ENCODE results near the gene PREP.

PREP gene

GRCh38 chr6:105397987-105398386, 4.9 kb downstream of the PREP start:
- DNase-seq (ENCODE audit: low read depth in 1 of 2, low spot score in 1 of 2), result no peak

DNA sequence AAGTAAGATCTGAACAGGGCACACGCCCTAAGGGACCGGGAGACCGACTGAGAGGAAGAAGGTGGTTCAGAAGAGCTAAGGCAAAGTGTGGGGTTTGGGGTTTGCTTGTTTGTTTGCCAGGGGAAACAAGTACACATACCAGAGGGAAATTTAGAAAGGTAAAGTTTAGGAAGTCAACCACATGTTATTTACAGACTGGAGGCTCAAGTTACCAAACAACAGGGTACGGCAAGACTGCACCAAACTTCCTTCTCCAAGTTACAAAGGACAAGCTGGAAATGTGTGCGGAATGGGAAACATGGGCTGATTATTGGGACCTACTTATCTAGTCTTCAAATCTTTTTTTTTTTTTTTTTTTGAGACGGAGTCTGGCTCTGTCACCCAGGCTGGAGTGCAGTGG, 11.2 kb downstream of the PREP start:
- DNase-seq (ENCODE audit: low read depth in 1 of 2, low spot score in 1 of 2), result no peak

DNA sequence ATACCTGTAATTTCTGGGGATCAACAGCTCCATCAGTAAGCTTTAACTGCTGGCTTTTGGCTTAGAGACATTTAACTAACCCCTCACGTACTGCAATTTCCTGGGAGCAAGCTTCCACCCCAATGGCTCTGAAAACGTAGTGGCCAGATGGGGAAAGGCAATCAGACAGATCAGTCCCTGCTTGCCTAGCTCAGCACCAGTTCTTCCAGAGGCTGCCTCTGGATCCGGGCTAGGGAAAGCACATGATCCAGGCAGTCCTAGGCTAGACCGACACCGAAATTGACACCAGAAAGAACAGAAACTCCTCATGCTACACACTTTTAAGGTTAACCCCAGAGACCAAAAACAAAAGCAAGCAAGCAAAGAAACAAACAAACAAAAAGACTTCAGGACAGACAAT, 13.3 kb downstream of the PREP start:
- no peak for DNase-seq (ENCODE audit: low read depth in 1 of 2, low spot score in 1 of 2)

- DNase-seq (ENCODE audit: low read depth in 1 of 2, low spot score in 1 of 2), result no peak
These were observed 14.5 kb downstream of the PREP start for GRCh38 chr6:105388392-105388791.

- no peak for DNase-seq (ENCODE audit: low read depth in 1 of 2, low spot score in 1 of 2)
These were observed 18.9 kb downstream of the PREP start for GRCh38 chr6:105384004-105384403.

- DNase-seq (ENCODE audit: low read depth in 1 of 2, low spot score in 1 of 2), result no peak
These were observed 19.9 kb downstream of the PREP start for GRCh38 chr6:105382958-105383357.

- DNase-seq (ENCODE audit: low read depth in 1 of 2, low spot score in 1 of 2), result no peak
These were observed 20.4 kb downstream of the PREP start for GRCh38 chr6:105382496-105382895.

GRCh38 chr6:105380634-105381033, 22.2 kb downstream of the PREP start:
- DNase-seq (ENCODE audit: low read depth in 1 of 2, low spot score in 1 of 2), result no peak

- DNase-seq (ENCODE audit: low read depth in 1 of 2, low spot score in 1 of 2), result no peak
These were observed 27.1 kb downstream of the PREP start for GRCh38 chr6:105375797-105376196.

GRCh38 chr6:105374010-105374420, 28.9 kb downstream of the PREP start:
- DNase-seq (ENCODE audit: low read depth in 1 of 2, low spot score in 1 of 2), result no peak

- no peak for DNase-seq (ENCODE audit: low read depth in 1 of 2, low spot score in 1 of 2)
These were observed 29.4 kb downstream of the PREP start for GRCh38 chr6:105373481-105373880.

DNA sequence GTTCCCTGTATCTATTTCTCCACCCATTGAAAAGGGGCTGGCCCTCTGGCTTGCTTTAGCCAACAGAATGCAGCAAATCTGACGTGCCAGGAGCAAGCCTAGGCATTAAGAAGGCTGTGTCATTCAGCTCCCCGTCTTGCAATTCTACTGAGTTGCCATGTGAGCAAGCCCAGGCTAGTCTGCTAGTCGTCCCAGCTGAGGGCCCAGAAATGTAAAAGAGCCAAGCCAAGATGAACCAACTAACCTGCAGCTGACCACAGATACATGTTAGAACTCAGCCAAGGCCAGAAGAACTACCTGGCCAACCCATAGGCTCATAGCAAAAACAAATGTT, 30.1 kb downstream of the PREP start:
- DNase-seq (ENCODE audit: low read depth in 1 of 2, low spot score in 1 of 2), result no peak

DNA sequence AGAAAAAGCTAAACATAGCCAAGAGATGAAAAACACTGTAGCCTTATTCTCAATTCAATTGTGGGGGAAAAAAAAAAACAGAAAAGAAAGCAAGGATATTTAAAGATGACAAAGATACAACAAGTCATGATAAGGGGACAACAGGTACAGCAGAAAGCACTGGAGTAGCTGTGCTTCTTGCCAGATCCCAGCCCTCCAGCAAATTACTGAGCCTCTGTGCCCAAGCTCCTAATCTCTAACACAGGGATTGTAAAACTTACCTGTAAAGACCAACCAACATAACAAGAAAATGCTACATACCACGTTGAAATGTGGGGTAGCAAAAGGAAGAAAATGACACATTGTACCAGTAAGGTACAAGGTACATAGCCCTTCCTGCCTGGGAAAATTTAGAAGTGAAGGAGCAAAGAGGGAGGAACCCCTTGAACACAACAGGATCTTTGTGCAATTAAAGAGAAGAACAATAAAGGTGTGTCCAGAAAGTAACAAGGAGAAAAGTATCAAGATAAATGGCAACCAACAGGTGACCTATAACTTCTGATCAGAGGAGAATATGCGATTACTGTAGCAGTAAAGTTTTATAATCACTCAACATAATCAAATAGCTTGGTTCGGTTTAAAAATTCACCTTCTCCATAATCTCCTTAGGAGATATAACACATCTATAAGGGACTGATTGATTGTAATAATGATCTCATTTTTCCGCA, 30.6 kb downstream of the PREP start:
- DNase-seq (ENCODE audit: low read depth in 1 of 2, low spot score in 1 of 2), result no peak

- no peak for DNase-seq (ENCODE audit: low read depth in 1 of 2, low spot score in 1 of 2)
These were observed 32.5 kb downstream of the PREP start for GRCh38 chr6:105370351-105370750.

- DNase-seq (ENCODE audit: low read depth in 1 of 2, low spot score in 1 of 2), result no peak
These were observed 33.7 kb downstream of the PREP start for GRCh38 chr6:105369145-105369544.

DNA sequence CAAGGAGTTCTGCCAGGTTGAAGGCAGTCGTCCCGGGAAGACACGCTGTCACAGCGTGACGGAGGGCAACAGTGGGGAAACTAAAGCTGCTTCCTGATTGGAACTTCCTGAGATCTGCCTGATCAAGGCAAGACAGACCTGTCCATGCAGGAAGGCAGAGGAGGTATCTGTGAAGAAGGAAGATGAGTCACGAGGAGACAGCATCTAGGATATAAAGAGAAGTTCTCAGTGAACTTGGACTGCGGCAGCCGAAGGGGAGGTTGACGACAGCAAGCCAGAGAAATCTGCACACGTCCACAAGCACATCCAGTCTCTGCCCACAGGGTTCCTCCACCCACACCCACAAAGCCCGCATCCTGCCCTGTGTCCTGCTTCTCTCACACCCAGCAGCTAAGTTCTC, 38.6 kb downstream of the PREP start:
- DNase-seq (ENCODE audit: low read depth in 1 of 2, low spot score in 1 of 2), result no peak

GRCh38 chr6:105363100-105363754, 39.7 kb downstream of the PREP start:
- DNase-seq (ENCODE audit: low read depth in 1 of 2, low spot score in 1 of 2), result no peak

GRCh38 chr6:105359419-105360370, 43.2 kb downstream of the PREP start:
- DNase-seq (ENCODE audit: low read depth in 1 of 2, low spot score in 1 of 2), result no peak

GRCh38 chr6:105357165-105357564, 45.7 kb downstream of the PREP start:
- DNase-seq (ENCODE audit: low read depth in 1 of 2, low spot score in 1 of 2), result no peak

GRCh38 chr6:105352037-105352617, 50.8 kb downstream of the PREP start:
- DNase-seq (ENCODE audit: low read depth in 1 of 2, low spot score in 1 of 2), result no peak

DNA sequence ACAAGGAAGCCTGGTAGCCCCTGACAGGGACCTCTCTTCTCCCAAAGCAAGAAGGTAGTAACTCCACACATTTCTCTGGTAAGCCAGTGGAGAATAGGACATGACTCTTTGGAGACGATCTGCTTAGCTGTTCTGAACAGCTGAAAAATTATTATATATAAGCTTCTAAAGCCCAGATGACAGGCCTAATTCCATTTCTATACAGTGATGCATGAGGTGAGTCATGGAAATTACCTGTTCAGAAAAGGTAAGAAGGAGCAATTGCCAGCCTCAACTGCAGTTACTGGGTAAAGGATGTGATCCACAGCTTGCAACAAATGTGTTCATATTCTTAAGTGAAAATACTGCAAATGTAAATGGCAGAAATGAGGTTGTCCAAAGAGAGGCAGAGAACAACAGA, 54.0 kb downstream of the PREP start:
- DNase-seq (ENCODE audit: low read depth in 1 of 2, low spot score in 1 of 2), result no peak

- no peak for DNase-seq (ENCODE audit: low read depth in 1 of 2, low spot score in 1 of 2)
These were observed 56.8 kb downstream of the PREP start for GRCh38 chr6:105346052-105346451.

Data from activated T-helper 1 cell treated with anti-CD3 and anti-CD28 coated beads, Interleukin-2, amount 50 U/mL, for 16 hours (primary cell).